OCI-LY7 (cell line): ENCODE data around the gene GFAP. TPM values are rescaled to one million over a fixed set of nuclear protein-coding genes. Genes with fewer than 3 reads are reported as not detected.

Source experiments
- BruUV-seq: library from RNA; stranded (reverse); fragments of 400-500 nt; replicated peaks from 2 replicates; lab custom pipeline; 2021; lab: Mats Ljungman, UMichigan
- CTCF ChIA-PET: fragments of 300-600 bp; sonication (Branson Sonifier 250); formaldehyde crosslinking; loops from one replicate; lab custom pipeline; 2022; ENCODE audit warnings: antibody characterized with exemption; ENCODE audit not compliant: unreplicated experiment; lab: Charles Lee
- POLR2A ChIA-PET: fragments of 300-600 bp; sonication (Branson Sonifier 250); formaldehyde crosslinking; loops from one replicate; lab custom pipeline; 2022; ENCODE audit warnings: antibody characterized with exemption; lab: Charles Lee
- DNase-seq: peaks from one replicate; pipeline ENCODE4 v3.0.0-alpha.2; 2015; ENCODE audit warnings: low spot score
- H2AFZ ChIP-seq: fragments of 200-600 bp; sonication (generic), shearing (Covaris generic); 2 replicates; pipeline ENCODE4 v1.6.1; 2014; ENCODE audit warnings: mild to moderate bottlenecking, antibody characterized with exemption, low read length, moderate library complexity
- H3K27ac ChIP-seq: fragments of 200-600 bp; sonication (generic); 2 replicates; pipeline ENCODE4 v1.5.1; 2014; ENCODE audit warnings: mixed run types, low read depth, mild to moderate bottlenecking, moderate library complexity, low read length, inconsistent platforms; ENCODE audit not compliant: poor library complexity, severe bottlenecking
- H3K36me3 ChIP-seq: fragments of 200-600 bp; sonication (generic); 2 replicates; pipeline ENCODE4 v1.6.1; 2014; ENCODE audit warnings: mild to moderate bottlenecking, antibody characterized with exemption, low read length, moderate library complexity, mixed read lengths; ENCODE audit not compliant: insufficient read depth
- H3K4me1 ChIP-seq: fragments of 200-600 bp; sonication (generic); 2 replicates; pipeline ENCODE4 v1.5.1; 2014; ENCODE audit warnings: mild to moderate bottlenecking, low read length; ENCODE audit not compliant: insufficient read depth, poor library complexity, severe bottlenecking
- H3K4me2 ChIP-seq: fragments of 200-600 bp; sonication (generic); 2 replicates; pipeline ENCODE4 v1.6.1; 2014; ENCODE audit warnings: mild to moderate bottlenecking, low read length
- H3K4me3 ChIP-seq: fragments of 200-600 bp; sonication (generic); 2 replicates; pipeline ENCODE4 v1.5.1; 2014; ENCODE audit warnings: mild to moderate bottlenecking, low read depth, low read length; ENCODE audit not compliant: poor library complexity, severe bottlenecking
- H3K79me2 ChIP-seq: fragments of 200-600 bp; sonication (generic); 2 replicates; pipeline ENCODE4 v1.6.1; 2016; ENCODE audit warnings: low read depth, mild to moderate bottlenecking, low read length, moderate library complexity, mixed read lengths; ENCODE audit not compliant: insufficient read depth
- H3K9me2 ChIP-seq: fragments of 200-600 bp; sonication (generic); 2 replicates; pipeline ENCODE4 v1.6.1; 2016; ENCODE audit warnings: mild to moderate bottlenecking, low read length, mixed read lengths; ENCODE audit not compliant: insufficient read depth
- H3K9me3 ChIP-seq: fragments of 200-600 bp; sonication (generic); 2 replicates; pipeline ENCODE4 v1.6.1; 2014; ENCODE audit warnings: mild to moderate bottlenecking, mixed run types, low read length, mixed read lengths
- H4K20me1 ChIP-seq: fragments of 200-600 bp; sonication (generic); 2 replicates; pipeline ENCODE4 v1.6.1; 2014; ENCODE audit warnings: mild to moderate bottlenecking, antibody characterized with exemption, low read length, moderate library complexity, mixed read lengths; ENCODE audit not compliant: insufficient read depth
- EZH2phosphoT487 ChIP-seq: fragments of 200-600 bp; sonication (generic); IDR thresholded peaks from 2 replicates; pipeline ENCODE4 v1.6.1; 2018; ENCODE audit warnings: low read depth, borderline replicate concordance, mild to moderate bottlenecking, mixed run types, antibody characterized with exemption, low read length, moderate library complexity, mixed read lengths
- intact Hi-C: fragments of 100-400 bp; cut with micrococcal nuclease; formaldehyde crosslinking; loops from one replicate; pipeline ENCODE4 v1.10.0; 2022; ENCODE audit not compliant: unreplicated experiment
- total RNA-seq, 2 experiments: library from RNA; depleted of rRNA in 1 of 2; stranded (reverse); fragments of >200 nt in 1 of 2; shearing (Covaris generic) in 1 of 2; gene quantifications; 2 replicates each; pipeline ENCODE4 v1.2.3, GENCODE V29; 2014 to 2022
- TF ChIP-seq, protein P1 (sequence below): fragments of 200-600 bp; sonication (generic); conservative IDR thresholded peaks from 2 replicates; pipeline ENCODE4 v1.5.1; 2014; ENCODE audit warnings: mild to moderate bottlenecking, antibody characterized with exemption, low read length, moderate library complexity, mixed read lengths

GFAP gene
- total RNA-seq, 2 experiments from 2014 or later, result not detected

GRCh38 chr17:44901411-44901921 lies 13.8 kb downstream of the GFAP start:
- H3K36me3 ChIP-seq, result no peaks in the 10 kb centered on the region
- no peak for DNase-seq
- ChIA-PET CTCF (interaction anchor here (0.7 kb wide), 1 partner anchor 217 kb away, joined by 4 read pairs; no protein-coding TSS in a partner anchor), POLR2A (interaction anchor here (0.6 kb wide), 1 partner anchor 8 kb away, joined by 3 read pairs; no protein-coding TSS in a partner anchor)
- no peak overlapping the region for H3K4me3 ChIP-seq
- no peaks in the 10 kb centered on the region for H3K9me2 ChIP-seq
- H3K4me2 ChIP-seq, result no peak overlapping the region
- H3K27ac ChIP-seq, result no peak overlapping the region
- H2AFZ ChIP-seq, result no peak overlapping the region
- H3K4me1 ChIP-seq, result peaks cover 18% of the 10 kb centered on the region
- H3K9me3 ChIP-seq, result no peaks in the 10 kb centered on the region
- peaks cover 27% of the 10 kb centered on the region for H3K79me2 ChIP-seq
- no TSS peak for BruUV-seq
- intact Hi-C loops, result no loop called here
- H4K20me1 ChIP-seq, result 0 out of 2 replicates have a peak, but pooled peaks cover 7% of the 10 kb centered on the region
- TF ChIP-seq, protein P1, sequence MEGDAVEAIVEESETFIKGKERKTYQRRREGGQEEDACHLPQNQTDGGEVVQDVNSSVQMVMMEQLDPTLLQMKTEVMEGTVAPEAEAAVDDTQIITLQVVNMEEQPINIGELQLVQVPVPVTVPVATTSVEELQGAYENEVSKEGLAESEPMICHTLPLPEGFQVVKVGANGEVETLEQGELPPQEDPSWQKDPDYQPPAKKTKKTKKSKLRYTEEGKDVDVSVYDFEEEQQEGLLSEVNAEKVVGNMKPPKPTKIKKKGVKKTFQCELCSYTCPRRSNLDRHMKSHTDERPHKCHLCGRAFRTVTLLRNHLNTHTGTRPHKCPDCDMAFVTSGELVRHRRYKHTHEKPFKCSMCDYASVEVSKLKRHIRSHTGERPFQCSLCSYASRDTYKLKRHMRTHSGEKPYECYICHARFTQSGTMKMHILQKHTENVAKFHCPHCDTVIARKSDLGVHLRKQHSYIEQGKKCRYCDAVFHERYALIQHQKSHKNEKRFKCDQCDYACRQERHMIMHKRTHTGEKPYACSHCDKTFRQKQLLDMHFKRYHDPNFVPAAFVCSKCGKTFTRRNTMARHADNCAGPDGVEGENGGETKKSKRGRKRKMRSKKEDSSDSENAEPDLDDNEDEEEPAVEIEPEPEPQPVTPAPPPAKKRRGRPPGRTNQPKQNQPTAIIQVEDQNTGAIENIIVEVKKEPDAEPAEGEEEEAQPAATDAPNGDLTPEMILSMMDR, result 0 out of 2 replicates have a peak, but pooled peaks have one; percentile 12
- TF ChIP-seq EZH2phosphoT487, result no peak

GRCh38 chr17:44900894-44901293 lies 14.4 kb downstream of the GFAP start:
- Histone ChIP-seq H3K4me3 (no peak overlapping the region), H3K9me2 (no peaks in the 10 kb centered on the region), H3K4me2 (no peak overlapping the region), H3K36me3 (peaks cover 4% of the 10 kb centered on the region), H3K9me3 (no peaks in the 10 kb centered on the region), H4K20me1 (0 out of 2 replicates have a peak, but pooled peaks cover 7% of the 10 kb centered on the region), H2AFZ (no peak overlapping the region), H3K4me1 (peaks cover 18% of the 10 kb centered on the region), H3K79me2 (peaks cover 33% of the 10 kb centered on the region), H3K27ac (no peak overlapping the region)
- no peak for DNase-seq
- no peak for TF ChIP-seq EZH2phosphoT487
- TF ChIP-seq, protein P1, result no peak
- CTCF ChIA-PET, result interaction anchor here (1.1 kb wide), 1 partner anchor 20 kb away, joined by 3 read pairs; no protein-coding TSS in a partner anchor
- intact Hi-C loops, result no loop called here
- POLR2A ChIA-PET, result no interaction called here
- BruUV-seq, result no TSS peak
